LNCaP clone FGC (cell line): Measurements from ENCODE around the gene ZFYVE26.

Experiments
- DNase-seq: peaks from one replicate; pipeline ENCODE4 v3.0.0-alpha.2; 2011; ENCODE audit warnings: low read depth
- H3K4me3 ChIP-seq: 2 replicates; pipeline ENCODE4 v1.5.1; 2011; ENCODE audit warnings: mild to moderate bottlenecking, low read depth, low read length, control low read depth
- CTCF ChIP-seq: IDR thresholded peaks from 2 replicates; pipeline ENCODE4 v1.5.1; 2012; ENCODE audit warnings: mild to moderate bottlenecking; ENCODE audit not compliant: control insufficient read depth, insufficient read depth; ENCODE audit errors: extremely low read depth

Gene ZFYVE26

DNA sequence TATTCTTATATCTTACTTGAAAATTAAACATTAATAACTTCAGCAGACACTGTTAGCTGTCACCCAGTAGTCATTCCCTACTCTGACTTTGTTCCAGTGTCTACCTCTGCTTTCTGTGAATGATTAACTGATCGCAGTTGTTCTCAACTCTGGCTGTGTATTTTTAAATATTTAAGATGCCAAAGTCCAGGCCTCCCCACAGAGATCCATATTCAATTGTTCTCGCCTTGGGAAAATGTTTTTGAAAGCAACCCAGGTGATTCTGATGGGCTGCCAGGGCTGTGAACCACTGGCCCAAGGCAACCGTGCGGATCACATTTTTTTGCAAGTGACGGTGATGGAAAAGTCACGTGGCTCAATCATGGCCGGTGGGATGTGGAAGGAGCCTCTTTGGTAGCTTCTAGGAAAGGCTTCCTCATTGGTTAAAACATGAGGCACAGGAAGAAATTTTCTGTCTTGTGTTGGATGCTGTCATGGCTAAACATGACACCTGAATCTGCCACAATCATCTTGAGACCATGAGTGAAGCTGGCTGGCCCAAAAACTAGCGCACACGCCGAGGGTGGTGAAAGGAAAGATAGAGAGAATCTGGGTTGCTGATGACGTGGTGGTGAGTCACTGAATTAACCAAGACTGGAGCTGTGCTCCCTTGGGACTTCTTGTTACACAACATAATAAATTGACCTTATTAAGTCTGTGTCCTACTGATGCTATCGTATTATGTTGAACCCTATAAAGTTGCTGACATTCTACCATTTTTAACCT, 77.5 kb downstream of the ZFYVE26 start:
- DNase-seq, result no peak
- H3K4me3 ChIP-seq, result no peak overlapping the region
- no peak for TF ChIP-seq CTCF

GRCh38 chr14:67736771-67737170, 79.6 kb downstream of the ZFYVE26 start:
- no peak for TF ChIP-seq CTCF
- no peak overlapping the region for H3K4me3 ChIP-seq
- no peak for DNase-seq

DNA sequence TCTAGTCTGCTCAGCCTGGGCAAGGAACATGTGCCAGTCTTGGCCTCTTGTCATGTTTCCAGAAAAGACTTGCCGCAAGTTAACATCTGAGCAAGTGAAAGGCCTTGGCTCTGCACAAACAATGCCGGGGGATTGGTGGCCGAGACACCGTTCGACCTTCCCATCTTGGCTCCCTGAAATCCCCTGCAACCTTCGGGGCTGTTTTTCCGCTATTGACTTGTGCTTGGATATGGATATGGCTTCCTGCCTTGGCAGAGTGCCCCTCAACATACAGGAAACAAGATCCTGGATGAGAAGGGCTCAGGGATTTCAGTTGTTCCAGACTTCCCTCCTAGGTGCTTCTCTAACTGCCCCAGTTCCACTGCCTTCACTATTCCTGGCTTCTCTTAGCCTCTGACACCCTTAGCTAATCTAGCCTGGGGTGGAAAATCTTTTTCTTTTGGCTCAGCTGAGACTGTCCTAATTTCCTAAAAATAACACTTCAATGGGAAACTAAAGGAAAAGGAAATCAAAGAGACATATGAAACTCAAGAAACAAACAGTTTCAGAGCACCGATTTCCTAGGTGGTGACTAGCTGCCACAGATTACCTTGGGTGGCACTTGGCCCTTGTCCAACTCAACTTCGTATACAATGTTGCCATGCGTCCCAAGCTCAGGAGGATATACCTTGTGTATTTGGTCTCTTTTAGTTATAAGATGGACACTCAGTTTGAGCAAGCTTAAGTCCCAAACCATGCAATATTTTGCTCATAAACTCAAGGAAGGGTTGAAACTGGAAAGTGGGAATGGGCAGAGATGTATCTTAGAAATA, 80.8 kb downstream of the ZFYVE26 start:
- no peak for TF ChIP-seq CTCF

GRCh38 chr14:67734675-67735074, 81.7 kb downstream of the ZFYVE26 start:
- H3K4me3 ChIP-seq, result no peak overlapping the region
- TF ChIP-seq CTCF, result no peak
- no peak for DNase-seq

More for the DNA sequence above, 80.8 kb downstream of the ZFYVE26 start:
- H3K4me3 ChIP-seq, result no peak overlapping the region
- DNase-seq, result no peak

- TF ChIP-seq CTCF, result no peak
- no peak for DNase-seq
- H3K4me3 ChIP-seq, result no peak overlapping the region
Measured at GRCh38 chr14:67733616-67734015, 82.8 kb downstream of the ZFYVE26 start.

- DNase-seq, result no peak
Measured at GRCh38 chr14:67729072-67729885, 87.1 kb downstream of the ZFYVE26 start.

More at GRCh38 chr14:67729072-67729885, 87.1 kb downstream of the ZFYVE26 start:
- no peak overlapping the region for H3K4me3 ChIP-seq
- no peak for TF ChIP-seq CTCF
